AG10803 (cell line): ENCODE measurements around the gene KRTAP22-2.

Experiments used
- DNase-seq: peaks from one replicate; pipeline ENCODE4 v3.0.0; 2010; ENCODE audit warnings: low read depth
- H3K4me3 ChIP-seq: 2 replicates; pipeline ENCODE4 v1.5.1; 2011; ENCODE audit warnings: mild to moderate bottlenecking, low read length, control low read depth
- TF ChIP-seq, protein P1 (sequence below): conservative IDR thresholded peaks from 2 replicates; pipeline ENCODE4 v1.5.1; 2011; ENCODE audit warnings: mild to moderate bottlenecking, low read length, control low read depth, inconsistent platforms

The KRTAP22-2 gene

GRCh38 chr21:30600787-30601186 lies 10.6 kb upstream of the KRTAP22-2 start, which contains the start of gene KRTAP22-1:
Gene KRTAP22-1 (plus strand): TSS chr21:30601087.
- TF ChIP-seq, protein P1, sequence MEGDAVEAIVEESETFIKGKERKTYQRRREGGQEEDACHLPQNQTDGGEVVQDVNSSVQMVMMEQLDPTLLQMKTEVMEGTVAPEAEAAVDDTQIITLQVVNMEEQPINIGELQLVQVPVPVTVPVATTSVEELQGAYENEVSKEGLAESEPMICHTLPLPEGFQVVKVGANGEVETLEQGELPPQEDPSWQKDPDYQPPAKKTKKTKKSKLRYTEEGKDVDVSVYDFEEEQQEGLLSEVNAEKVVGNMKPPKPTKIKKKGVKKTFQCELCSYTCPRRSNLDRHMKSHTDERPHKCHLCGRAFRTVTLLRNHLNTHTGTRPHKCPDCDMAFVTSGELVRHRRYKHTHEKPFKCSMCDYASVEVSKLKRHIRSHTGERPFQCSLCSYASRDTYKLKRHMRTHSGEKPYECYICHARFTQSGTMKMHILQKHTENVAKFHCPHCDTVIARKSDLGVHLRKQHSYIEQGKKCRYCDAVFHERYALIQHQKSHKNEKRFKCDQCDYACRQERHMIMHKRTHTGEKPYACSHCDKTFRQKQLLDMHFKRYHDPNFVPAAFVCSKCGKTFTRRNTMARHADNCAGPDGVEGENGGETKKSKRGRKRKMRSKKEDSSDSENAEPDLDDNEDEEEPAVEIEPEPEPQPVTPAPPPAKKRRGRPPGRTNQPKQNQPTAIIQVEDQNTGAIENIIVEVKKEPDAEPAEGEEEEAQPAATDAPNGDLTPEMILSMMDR = no peak
- DNase-seq = no peak

DNA sequence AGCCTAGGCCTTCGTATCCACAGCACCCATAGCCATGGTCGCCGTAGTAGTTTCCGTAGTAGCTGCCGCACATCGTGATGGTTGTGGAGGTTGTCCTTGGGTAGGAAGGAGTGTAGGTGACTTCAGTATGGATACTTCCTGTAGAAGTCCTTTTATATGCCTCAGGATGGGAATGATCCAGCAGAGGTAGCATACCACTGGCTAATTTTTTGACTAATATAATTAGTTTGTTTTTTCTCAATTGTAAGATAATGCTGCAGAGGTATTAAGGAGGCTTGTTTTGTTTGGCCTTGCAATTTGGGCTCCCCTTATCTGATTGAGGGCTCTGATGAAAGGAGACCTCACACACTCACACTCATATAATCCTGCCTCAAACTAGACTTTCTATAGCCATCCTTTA lies 8.6 kb upstream of the KRTAP22-2 start, which contains the start of gene KRTAP6-2:
Gene KRTAP6-2, minus strand, starts transcription at position 101 of the 400 bp plus-strand sequence. Its CDS starts 28 bp downstream, at position 73.
- TF ChIP-seq, protein P1 = no peak
- H3K4me3 ChIP-seq = no peak within 1 kb of the TSS
- no peak for DNase-seq

More at GRCh38 chr21:30600787-30601186, 10.6 kb upstream of the KRTAP22-2 start, which contains the start of gene KRTAP22-1:
- no peak within 1 kb of the TSS for H3K4me3 ChIP-seq

DNA sequence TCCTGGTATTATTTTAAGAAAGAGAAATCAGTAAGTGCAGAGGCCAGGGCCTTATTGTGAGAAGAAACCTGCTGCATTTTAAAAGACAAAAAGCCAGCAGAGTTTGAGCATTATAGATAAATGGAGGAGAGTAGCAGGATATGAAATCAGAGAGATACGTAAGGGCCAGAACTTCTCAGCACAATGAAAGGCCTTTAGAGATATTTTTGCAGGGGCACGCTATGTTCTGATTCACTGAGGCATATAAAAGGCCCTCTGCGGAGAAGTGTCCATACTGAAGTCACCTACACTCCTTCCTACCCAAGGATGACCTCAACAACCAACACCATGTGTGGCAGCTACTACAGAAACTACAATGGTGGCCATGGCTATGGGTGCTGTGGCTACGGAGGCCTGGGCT lies 1.9 kb upstream of the KRTAP22-2 start, which contains the start of gene KRTAP6-3:
Gene KRTAP6-3, plus strand, starts transcription at position 301 of the 400 bp plus-strand sequence. Its CDS starts 6 bp downstream, at position 307.
- no peak within 1 kb of the TSS for H3K4me3 ChIP-seq
- TF ChIP-seq, protein P1 = no peak
- DNase-seq = no peak

DNA sequence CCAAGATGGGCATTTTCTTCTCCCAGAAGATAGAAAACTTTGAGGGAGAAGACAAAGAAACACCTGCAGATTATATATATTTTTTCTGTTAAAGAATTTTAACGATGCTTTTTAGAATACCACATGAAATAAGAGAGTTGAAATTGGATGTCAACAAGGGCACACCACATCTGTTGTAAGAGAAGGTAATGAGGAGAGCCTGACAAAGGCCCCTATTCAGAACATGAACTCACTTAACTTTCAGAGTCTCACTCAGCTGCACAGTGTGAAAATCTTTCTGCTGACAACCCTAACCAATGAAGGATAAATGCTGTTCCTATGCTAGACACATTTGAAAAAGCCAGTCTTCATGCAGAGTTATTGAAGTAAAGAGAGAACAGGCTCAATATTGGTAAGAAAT lies 7.3 kb downstream of the KRTAP22-2 start:
- DNase-seq = no peak
- no peak overlapping the region for H3K4me3 ChIP-seq
- TF ChIP-seq, protein P1 = no peak

GRCh38 chr21:30580132-30580531 lies 10.1 kb downstream of the KRTAP22-2 start:
- H3K4me3 ChIP-seq = no peak overlapping the region
- TF ChIP-seq, protein P1 = no peak
- DNase-seq = no peak

GRCh38 chr21:30579346-30579745 lies 10.9 kb downstream of the KRTAP22-2 start:
- no peak overlapping the region for H3K4me3 ChIP-seq
- DNase-seq = no peak
- TF ChIP-seq, protein P1 = no peak

DNA sequence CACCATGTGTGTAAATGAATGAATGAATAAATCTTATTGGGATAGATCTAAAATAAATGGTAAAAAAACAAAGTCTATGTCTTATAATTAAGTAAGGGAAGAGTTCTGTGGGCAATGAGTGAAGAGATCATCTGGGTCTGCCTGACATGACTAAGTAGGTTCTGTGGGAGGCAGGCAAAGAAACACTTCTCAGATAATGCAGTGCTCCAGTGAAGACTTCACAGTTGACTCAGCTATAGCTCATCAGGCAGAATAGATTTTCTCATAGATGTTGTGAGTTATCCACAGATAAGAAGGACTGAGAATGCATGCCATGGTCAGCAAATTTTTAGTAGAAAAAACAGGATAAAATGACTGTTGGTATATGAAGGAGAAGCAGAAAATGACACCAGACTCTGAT lies 12.4 kb downstream of the KRTAP22-2 start:
- no peak for DNase-seq
- H3K4me3 ChIP-seq = no peak overlapping the region
- TF ChIP-seq, protein P1 = no peak
